Inflammatory macrophage treated with lipopolysaccharide for 1 hour (primary cell): ENCODE measurements around the gene ACACA.
"Not testable (repeated sequence)": the region's sequence is repeated elsewhere in the genome, so short reads cannot be mapped to it uniquely, and the experiment has no call there.

ENCODE experiments used
- DNase-seq, 2 donors: peaks; one replicate each; pipeline ENCODE4 v3.0.0-alpha.2; 2020 to 2022

ACACA gene

GRCh38 chr17:37392024-37392590 lies 14.5 kb downstream of the ACACA start:
- no peak for DNase-seq

- no peak for DNase-seq
These were observed 15.5 kb downstream of the ACACA start for GRCh38 chr17:37391146-37391545.

DNA sequence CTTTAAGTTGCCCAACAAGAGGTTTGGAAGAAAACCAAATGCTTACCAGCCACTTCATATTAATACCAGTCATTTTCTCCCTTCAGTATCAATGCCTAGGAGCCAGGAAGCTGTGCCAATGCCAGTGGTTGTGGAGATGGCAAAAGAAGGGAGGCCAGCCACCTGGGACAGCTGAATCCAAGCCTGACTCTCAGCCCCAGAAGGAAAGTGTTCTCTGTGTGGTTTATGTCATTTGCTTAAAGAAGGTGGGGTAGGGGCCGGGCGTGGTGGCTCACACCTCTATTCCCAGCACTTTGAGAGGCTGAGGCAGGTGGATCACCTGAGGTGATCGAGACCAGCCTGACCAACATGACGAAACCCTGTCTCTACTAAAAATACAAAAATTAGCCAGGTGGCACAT lies 17.5 kb downstream of the ACACA start:
- DNase-seq: no peak

- no peak for DNase-seq
These were observed 18.4 kb downstream of the ACACA start for GRCh38 chr17:37388266-37388665.

DNA sequence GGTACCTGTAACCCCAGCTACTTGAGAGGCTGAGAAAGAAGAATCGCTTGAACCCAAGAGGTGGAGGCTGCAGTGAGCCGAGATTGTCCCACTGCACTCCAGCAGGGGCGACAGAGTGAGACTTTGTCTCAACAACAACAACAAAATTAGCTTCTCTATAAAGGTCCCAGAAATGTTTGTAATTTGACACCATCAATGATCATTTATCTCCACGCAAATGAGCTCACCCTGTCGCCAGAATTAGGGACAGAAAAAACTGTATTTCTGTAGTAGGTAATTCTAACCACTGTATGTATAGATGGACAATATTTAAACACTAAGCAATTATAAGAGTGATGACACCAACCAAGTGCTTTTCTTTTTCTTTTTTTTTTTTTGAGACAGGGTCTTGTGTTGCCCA lies 20.2 kb downstream of the ACACA start:
- no peak for DNase-seq

DNA sequence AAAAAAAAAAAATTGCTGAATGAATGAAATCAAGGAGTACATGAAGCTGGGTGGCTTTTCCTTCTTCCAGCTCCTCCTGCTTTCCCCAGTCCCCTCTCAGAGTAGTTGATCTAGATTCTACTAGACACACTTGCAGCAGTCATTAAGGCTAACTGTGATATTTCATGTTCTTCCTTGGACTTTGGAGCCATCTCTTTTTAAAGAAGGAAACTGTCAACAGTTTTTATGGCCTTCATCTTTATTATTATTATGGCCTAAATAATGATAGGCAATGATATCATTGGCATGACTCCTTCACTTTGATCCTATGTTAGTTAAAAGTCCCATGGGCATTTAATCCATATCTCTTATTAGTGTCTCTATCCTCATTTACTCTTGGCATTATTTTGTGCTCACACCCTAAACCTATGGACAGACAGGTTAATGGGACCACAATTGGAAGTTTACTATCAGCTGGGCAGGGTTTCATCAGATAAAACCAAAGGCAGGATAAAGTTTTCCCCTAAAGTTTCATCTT lies 21.1 kb downstream of the ACACA start:
- DNase-seq: no peak

DNA sequence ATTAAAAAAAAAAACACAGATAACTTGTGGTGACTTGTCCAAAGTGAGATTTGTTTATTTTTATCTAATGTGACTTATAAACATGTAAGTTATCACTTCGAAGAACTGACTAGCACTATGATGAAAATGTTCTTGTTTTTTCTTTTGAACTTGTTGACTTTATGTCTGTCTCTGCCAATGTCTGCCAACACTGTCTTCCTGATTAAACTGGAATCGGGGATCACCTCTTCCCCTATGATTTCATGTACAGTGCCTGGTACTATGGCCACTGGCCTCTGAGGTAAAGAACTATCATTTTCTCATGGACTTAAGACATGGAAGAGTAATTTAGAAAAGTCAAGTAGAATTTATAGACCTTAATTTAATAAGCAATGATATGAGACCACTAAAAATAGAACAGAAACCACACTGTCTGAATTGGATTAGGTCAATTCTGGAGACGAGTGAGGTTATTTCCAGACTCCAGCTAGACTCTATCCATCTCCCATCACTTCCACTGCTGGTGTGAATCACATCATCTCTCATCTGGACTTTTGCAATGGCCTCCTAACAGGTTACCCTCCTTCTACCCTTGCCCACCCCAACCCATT lies 22.0 kb downstream of the ACACA start:
- DNase-seq: no peak

DNA sequence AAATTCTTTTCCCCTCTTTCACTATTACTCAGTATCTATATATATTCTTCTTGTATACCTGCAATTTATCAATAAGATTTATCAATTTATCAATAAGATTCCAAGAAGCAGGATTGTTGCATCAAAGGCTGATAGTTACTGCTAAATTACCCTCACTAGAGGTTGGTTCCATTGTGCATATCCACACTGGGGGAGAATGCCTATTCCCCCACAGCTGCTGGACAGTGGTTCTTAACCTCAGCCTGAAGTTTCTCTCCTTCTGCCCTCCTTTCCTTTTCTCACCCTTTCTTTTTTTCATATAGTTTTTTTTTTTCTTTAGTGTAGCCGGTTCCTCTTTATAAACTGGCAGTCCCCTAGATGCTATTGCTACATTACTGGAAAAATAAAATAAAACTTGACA lies 24.6 kb downstream of the ACACA start:
- DNase-seq: no peak

- DNase-seq: no peak
These were observed 30.9 kb downstream of the ACACA start, which contains the start of gene C17orf78 for GRCh38 chr17:37375706-37376105. Gene C17orf78, plus strand, starts transcription at chr17:37375985. Its CDS starts 108 bp downstream, at chr17:37376093.

- DNase-seq: peak; percentile 54 to 78
These were observed 33.0 kb downstream of the ACACA start for GRCh38 chr17:37373530-37374159.

- peak in 1 of 2 donors; percentile 22 for DNase-seq
These were observed 38.1 kb downstream of the ACACA start for GRCh38 chr17:37368577-37368976.

GRCh38 chr17:37365589-37365988 lies 41.0 kb downstream of the ACACA start:
- peak in 1 of 2 donors; percentile 9 for DNase-seq

- DNase-seq: no peak
These were observed 45.1 kb downstream of the ACACA start for GRCh38 chr17:37361543-37361942.

DNA sequence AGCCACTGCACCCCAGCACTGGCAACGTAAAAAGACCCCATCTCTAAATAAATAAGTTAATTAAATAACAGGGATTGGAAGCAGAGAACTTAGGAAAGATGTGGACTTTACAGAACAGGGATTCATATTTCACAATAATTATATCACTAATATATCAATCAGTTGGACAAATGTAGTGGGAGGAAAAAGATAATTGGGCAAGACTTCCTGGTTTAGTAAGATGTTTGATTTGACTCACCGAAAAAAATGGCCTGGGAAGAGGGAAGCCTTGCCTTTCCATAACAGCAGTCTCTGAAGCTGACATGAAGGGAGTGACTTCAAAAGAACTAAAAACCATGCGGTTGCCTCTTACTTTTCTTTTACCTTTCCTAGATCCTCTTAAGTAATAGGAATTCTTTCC lies 46.0 kb downstream of the ACACA start:
- peak; percentile 36 to 47 for DNase-seq

GRCh38 chr17:37359682-37360188 lies 46.9 kb downstream of the ACACA start:
- peak; percentile 10 to 12 for DNase-seq

- peak; percentile 91 for DNase-seq
These were observed 47.6 kb downstream of the ACACA start for GRCh38 chr17:37358830-37359681.

- peak; percentile 37 to 41 for DNase-seq
These were observed 48.4 kb downstream of the ACACA start for GRCh38 chr17:37358098-37358829.

DNA sequence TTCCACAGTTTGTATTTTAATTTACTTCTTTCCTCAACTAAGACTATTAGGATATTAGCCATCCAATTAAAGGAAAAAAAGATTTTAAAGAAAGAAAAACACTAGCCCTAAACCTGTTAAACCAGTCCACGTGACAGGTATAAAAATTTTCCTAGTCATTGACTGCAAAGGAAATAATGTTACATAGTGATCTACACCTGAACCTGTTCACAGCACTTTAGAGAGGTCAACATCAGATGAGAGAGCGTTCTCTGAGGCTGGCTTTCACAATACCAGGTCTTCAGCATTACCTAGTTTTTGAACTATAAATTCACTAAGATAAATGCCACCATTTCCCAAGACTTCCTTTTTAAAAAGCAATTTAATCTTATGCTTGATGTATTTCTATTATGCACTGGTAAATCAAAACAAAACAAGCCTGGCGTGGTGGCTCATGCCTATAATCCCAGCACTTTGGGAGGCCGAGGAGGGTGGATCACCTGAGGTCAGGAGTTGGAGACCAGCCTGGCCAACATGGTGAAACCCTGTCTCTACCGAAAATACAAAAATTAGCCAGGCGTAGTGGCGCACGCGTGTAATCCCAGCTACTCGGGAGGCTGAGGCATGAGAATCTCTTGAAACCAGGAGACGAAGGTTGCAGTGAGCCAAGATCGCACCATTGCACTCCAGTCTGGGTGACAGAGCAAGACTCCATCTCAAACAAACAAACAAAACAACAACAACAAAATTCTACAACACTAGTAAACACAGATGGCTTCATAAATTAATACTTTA lies 49.7 kb downstream of the ACACA start:
- not testable (repeated sequence) for DNase-seq

- not testable (repeated sequence) for DNase-seq
These were observed 59.7 kb downstream of the ACACA start for GRCh38 chr17:37346863-37347402.

- DNase-seq: no peak
These were observed 62.1 kb downstream of the ACACA start for GRCh38 chr17:37344519-37344918.

GRCh38 chr17:37342589-37342988 lies 64.0 kb downstream of the ACACA start:
- DNase-seq: no peak
